Measurements from ENCODE around the gene KCNN3. TPM values are rescaled to one million over a fixed set of nuclear protein-coding genes. Genes with fewer than 3 reads are reported as not detected.
"Not testable (repeated sequence)": the region's sequence is repeated elsewhere in the genome, so short reads cannot be mapped to it uniquely, and the experiment has no call there.

Gene KCNN3
- total RNA-seq, 3 donors from 2014 or later (not counting 1 experiment from before 2014, with no cell fraction given), result 0.05 to 0.95 TPM; not detected in 1

GRCh38 chr1:154683820-154684219 is 186.3 kb downstream of the KCNN3 start:
- intact Hi-C loops (cut with micrococcal nuclease), result no loop called here
- Histone ChIP-seq H3K27ac (ENCODE audit: low read length) (no peak overlapping the region), H3K27me3 (ENCODE audit: control insufficient read depth, insufficient read depth, low read length) (no peaks in the 10 kb centered on the region), H3K4me3 (ENCODE audit: low read length) (no peak overlapping the region), H3K36me3 (ENCODE audit: control insufficient read depth, insufficient read depth, low read length) (no peaks in the 10 kb centered on the region), H3K4me1 (ENCODE audit: control insufficient read depth, insufficient read depth, low read length) (no peaks in the 10 kb centered on the region), H3K9me3 (ENCODE audit: control insufficient read depth, insufficient read depth, low read length) (no peaks in the 10 kb centered on the region)
- Mint-ChIP-seq H3K9me3 (no peaks in the 10 kb centered on the region), H3K27ac (no peak overlapping the region), H3K36me3 (no peaks in the 10 kb centered on the region), H3K4me3 (no peak overlapping the region), H3K27me3 (ENCODE audit: low read depth in 2 of 2) (peaks cover 0 to 13% of the 10 kb centered on the region in 2 donors), H3K4me1 (no peaks in the 10 kb centered on the region)
- DNase-seq (no peak), ATAC-seq (no peak)
- 81% methylated on average over 3 of the region's 4 CpGs for whole genome bisulfite sequencing (ENCODE audit: insufficient coverage)
- TF ChIP-seq CTCF (IDR thresholded peaks at IDR 0.05), result no peak

- H3K27ac Mint-ChIP-seq, result no peak overlapping the region
- no peak for DNase-seq
- Histone ChIP-seq H3K27me3 (ENCODE audit: control insufficient read depth, insufficient read depth, low read length) (no peaks in the 10 kb centered on the region), H3K4me1 (ENCODE audit: control insufficient read depth, insufficient read depth, low read length) (no peaks in the 10 kb centered on the region), H3K4me3 (ENCODE audit: low read length) (no peak overlapping the region), H3K27ac (ENCODE audit: low read length) (no peak overlapping the region), H3K9me3 (ENCODE audit: control insufficient read depth, insufficient read depth, low read length) (no peaks in the 10 kb centered on the region), H3K36me3 (ENCODE audit: control insufficient read depth, insufficient read depth, low read length) (no peaks in the 10 kb centered on the region)
- no peak overlapping the region for H3K4me3 Mint-ChIP-seq
- H3K27me3 Mint-ChIP-seq (ENCODE audit: low read depth in 2 of 2), result peaks cover 0 to 13% of the 10 kb centered on the region in 2 donors
- no peak for TF ChIP-seq CTCF (IDR thresholded peaks at IDR 0.05)
- no peaks in the 10 kb centered on the region for H3K36me3 Mint-ChIP-seq
- no peaks in the 10 kb centered on the region for H3K4me1 Mint-ChIP-seq
- H3K9me3 Mint-ChIP-seq, result no peaks in the 10 kb centered on the region
- no peak for ATAC-seq
- 74% methylated on average over 13 of the region's 13 CpGs for WGBS (ENCODE audit: insufficient coverage)
- intact Hi-C loops (cut with micrococcal nuclease), result no loop called here
These were observed 187.8 kb downstream of the KCNN3 start for GRCh38 chr1:154682254-154682653.

- not testable (repeated sequence) for H3K4me3 ChIP-seq (ENCODE audit: low read length); H3K27ac ChIP-seq (ENCODE audit: low read length)
These were observed 192.2 kb downstream of the KCNN3 start for GRCh38 chr1:154677844-154678243.

GRCh38 chr1:154676847-154677246 is 193.2 kb downstream of the KCNN3 start:
- 82% methylated on average over 1 of the region's 2 CpGs for WGBS (ENCODE audit: insufficient coverage)
- H3K4me3 Mint-ChIP-seq; H3K27me3 Mint-ChIP-seq (ENCODE audit: low read depth in 2 of 2); H3K4me1 ChIP-seq (ENCODE audit: control insufficient read depth, insufficient read depth, low read length); H3K27ac Mint-ChIP-seq; intact Hi-C loops (cut with micrococcal nuclease); H3K36me3 ChIP-seq (ENCODE audit: control insufficient read depth, insufficient read depth, low read length); DNase-seq; ATAC-seq; H3K4me1 Mint-ChIP-seq; H3K4me3 ChIP-seq (ENCODE audit: low read length); H3K27me3 ChIP-seq (ENCODE audit: control insufficient read depth, insufficient read depth, low read length); H3K36me3 Mint-ChIP-seq; H3K9me3 Mint-ChIP-seq; H3K27ac ChIP-seq (ENCODE audit: low read length); H3K9me3 ChIP-seq (ENCODE audit: control insufficient read depth, insufficient read depth, low read length): not testable (repeated sequence)

More at GRCh38 chr1:154677844-154678243, 192.2 kb downstream of the KCNN3 start:
- DNase-seq; H3K4me3 Mint-ChIP-seq; H3K27me3 ChIP-seq (ENCODE audit: control insufficient read depth, insufficient read depth, low read length); intact Hi-C loops (cut with micrococcal nuclease); H3K27me3 Mint-ChIP-seq (ENCODE audit: low read depth in 2 of 2); H3K9me3 ChIP-seq (ENCODE audit: control insufficient read depth, insufficient read depth, low read length); H3K9me3 Mint-ChIP-seq; H3K27ac Mint-ChIP-seq; H3K4me1 ChIP-seq (ENCODE audit: control insufficient read depth, insufficient read depth, low read length); H3K4me1 Mint-ChIP-seq; H3K36me3 ChIP-seq (ENCODE audit: control insufficient read depth, insufficient read depth, low read length); ATAC-seq; H3K36me3 Mint-ChIP-seq: not testable (repeated sequence)
- 98% methylated on average over 18 of the region's 27 CpGs for WGBS (ENCODE audit: insufficient coverage)

GRCh38 chr1:154674456-154674855 is 195.6 kb downstream of the KCNN3 start:
- H3K4me3 Mint-ChIP-seq; H3K36me3 ChIP-seq (ENCODE audit: control insufficient read depth, insufficient read depth, low read length); intact Hi-C loops (cut with micrococcal nuclease); H3K27me3 Mint-ChIP-seq (ENCODE audit: low read depth in 2 of 2); H3K4me3 ChIP-seq (ENCODE audit: low read length); H3K36me3 Mint-ChIP-seq; H3K4me1 ChIP-seq (ENCODE audit: control insufficient read depth, insufficient read depth, low read length); H3K27ac ChIP-seq (ENCODE audit: low read length); ATAC-seq; H3K27ac Mint-ChIP-seq; H3K4me1 Mint-ChIP-seq; H3K9me3 Mint-ChIP-seq; H3K27me3 ChIP-seq (ENCODE audit: control insufficient read depth, insufficient read depth, low read length); H3K9me3 ChIP-seq (ENCODE audit: control insufficient read depth, insufficient read depth, low read length); DNase-seq: not testable (repeated sequence)
- 79% methylated on average over 6 of the region's 7 CpGs for WGBS (ENCODE audit: insufficient coverage)

- H3K4me1 ChIP-seq (ENCODE audit: control insufficient read depth, insufficient read depth, low read length); H3K27me3 Mint-ChIP-seq (ENCODE audit: low read depth in 2 of 2); intact Hi-C loops (cut with micrococcal nuclease); H3K4me3 ChIP-seq (ENCODE audit: low read length); H3K9me3 ChIP-seq (ENCODE audit: control insufficient read depth, insufficient read depth, low read length); H3K36me3 ChIP-seq (ENCODE audit: control insufficient read depth, insufficient read depth, low read length); H3K4me1 Mint-ChIP-seq; H3K4me3 Mint-ChIP-seq; H3K27me3 ChIP-seq (ENCODE audit: control insufficient read depth, insufficient read depth, low read length); H3K9me3 Mint-ChIP-seq; H3K27ac Mint-ChIP-seq; H3K27ac ChIP-seq (ENCODE audit: low read length); ATAC-seq; DNase-seq; H3K36me3 Mint-ChIP-seq: not testable (repeated sequence)
- 88% methylated on average over 8 of the region's 8 CpGs for WGBS (ENCODE audit: insufficient coverage)
These were observed 197.8 kb downstream of the KCNN3 start for GRCh38 chr1:154672245-154672644.

GRCh38 chr1:154671412-154671811 is 198.7 kb downstream of the KCNN3 start:
- WGBS (ENCODE audit: insufficient coverage), result 79% methylated on average over 9 of the region's 9 CpGs
- H3K36me3 Mint-ChIP-seq, H3K27ac Mint-ChIP-seq: not testable (repeated sequence)

More at GRCh38 chr1:154671412-154671811, 198.7 kb downstream of the KCNN3 start:
- ATAC-seq; H3K4me1 Mint-ChIP-seq; H3K9me3 ChIP-seq (ENCODE audit: control insufficient read depth, insufficient read depth, low read length); H3K9me3 Mint-ChIP-seq; H3K4me3 Mint-ChIP-seq; DNase-seq; H3K27me3 ChIP-seq (ENCODE audit: control insufficient read depth, insufficient read depth, low read length); H3K27ac ChIP-seq (ENCODE audit: low read length); H3K4me1 ChIP-seq (ENCODE audit: control insufficient read depth, insufficient read depth, low read length); H3K36me3 ChIP-seq (ENCODE audit: control insufficient read depth, insufficient read depth, low read length); intact Hi-C loops (cut with micrococcal nuclease); H3K4me3 ChIP-seq (ENCODE audit: low read length); H3K27me3 Mint-ChIP-seq (ENCODE audit: low read depth in 2 of 2): not testable (repeated sequence)
